ENCODE results near the gene RIN1. TPM values are rescaled to one million over a fixed set of nuclear protein-coding genes. Genes with fewer than 3 reads are reported as not detected.

The RIN1 gene
- total and polyA plus RNA-seq, 2 donors (not counting 3 experiments of a cell fraction or from before 2014, with no cell fraction given) = 4.4 to 10.2 TPM

DNA sequence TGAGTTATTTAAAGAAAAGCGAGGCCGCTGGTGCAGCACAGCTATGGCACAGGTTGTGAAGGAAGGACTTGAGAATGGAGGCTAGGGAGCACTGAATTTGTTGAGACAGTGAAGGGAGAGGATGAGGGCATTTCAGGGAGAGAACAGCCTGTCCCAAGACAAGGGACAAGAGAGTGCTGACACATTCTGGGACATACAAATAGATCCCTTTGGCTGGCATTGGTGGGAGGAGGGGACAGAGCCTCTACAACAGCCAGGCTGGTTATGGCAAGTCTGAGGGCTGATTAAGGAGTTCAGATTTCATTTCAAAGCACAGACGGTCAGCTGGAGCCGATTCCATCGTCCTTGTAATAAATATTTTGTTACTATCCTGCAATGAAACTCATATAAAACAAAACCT is 37.0 kb upstream of the RIN1 start:
- H3K4me3 ChIP-seq (replicated peaks in 1 of 3; ENCODE audit: insufficient read depth in 1 of 3, low read depth in 1 of 3, low read length in 3 of 3) = no peak overlapping the region
- BruUV-seq (replicated peaks) = no TSS peak
- POLR2A ChIA-PET = no interaction called here
- H3K27ac ChIP-seq (ENCODE audit: insufficient read depth, low read depth, low read length) = no peak overlapping the region
- no peaks in the 10 kb centered on the region for H3K79me2 ChIP-seq (ENCODE audit: control insufficient read depth, insufficient read depth, low read length)
- FAIRE-seq = peak; percentile 15
- dilution Hi-C loops (cut with MboI; ENCODE audit: extremely low pct_ligation_motif_present, low sequenced_read_pairs) = no loop called here
- H3K9me1 ChIP-seq (replicated peaks; ENCODE audit: control insufficient read depth, extremely low read depth, insufficient read depth, low read length) = no peaks in the 10 kb centered on the region
- H4K20me1 ChIP-seq (replicated peaks; ENCODE audit: control insufficient read depth, extremely low read depth, insufficient read depth, low read length) = no peaks in the 10 kb centered on the region
- CTCF ChIA-PET = interaction anchor here (5.3 kb wide), 1 partner anchor 14 kb away, joined by 65 read pairs; no protein-coding TSS in a partner anchor
- no peak overlapping the region for H2AFZ ChIP-seq (ENCODE audit: low read depth, low read length)
- peaks cover 10 to 16% of the 10 kb centered on the region in 2 experiments for H3K27me3 ChIP-seq (ENCODE audit: control insufficient read depth in 2 of 2, insufficient read depth in 2 of 2, low read length in 2 of 2)
- TF ChIP-seq, protein P1, sequence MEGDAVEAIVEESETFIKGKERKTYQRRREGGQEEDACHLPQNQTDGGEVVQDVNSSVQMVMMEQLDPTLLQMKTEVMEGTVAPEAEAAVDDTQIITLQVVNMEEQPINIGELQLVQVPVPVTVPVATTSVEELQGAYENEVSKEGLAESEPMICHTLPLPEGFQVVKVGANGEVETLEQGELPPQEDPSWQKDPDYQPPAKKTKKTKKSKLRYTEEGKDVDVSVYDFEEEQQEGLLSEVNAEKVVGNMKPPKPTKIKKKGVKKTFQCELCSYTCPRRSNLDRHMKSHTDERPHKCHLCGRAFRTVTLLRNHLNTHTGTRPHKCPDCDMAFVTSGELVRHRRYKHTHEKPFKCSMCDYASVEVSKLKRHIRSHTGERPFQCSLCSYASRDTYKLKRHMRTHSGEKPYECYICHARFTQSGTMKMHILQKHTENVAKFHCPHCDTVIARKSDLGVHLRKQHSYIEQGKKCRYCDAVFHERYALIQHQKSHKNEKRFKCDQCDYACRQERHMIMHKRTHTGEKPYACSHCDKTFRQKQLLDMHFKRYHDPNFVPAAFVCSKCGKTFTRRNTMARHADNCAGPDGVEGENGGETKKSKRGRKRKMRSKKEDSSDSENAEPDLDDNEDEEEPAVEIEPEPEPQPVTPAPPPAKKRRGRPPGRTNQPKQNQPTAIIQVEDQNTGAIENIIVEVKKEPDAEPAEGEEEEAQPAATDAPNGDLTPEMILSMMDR (IDR thresholded peaks at IDR 0.05; ENCODE audit: extremely low read depth in 1 of 2, insufficient read depth in 1 of 2, low read depth in 1 of 2, low read length in 2 of 2) = no peak
- TF ChIP-seq EZH2 (IDR thresholded peaks at IDR 0.05; ENCODE audit: borderline replicate concordance, low read depth, low read length, severe bottlenecking) = no peak
- no peak for TF ChIP-seq GATA2 (IDR thresholded peaks at IDR 0.05; ENCODE audit: insufficient read depth, insufficient read length, low read depth, low read length)
- TF ChIP-seq JUN (IDR thresholded peaks at IDR 0.05; ENCODE audit: borderline replicate concordance, insufficient read depth, insufficient read length, low read depth) = no peak
- no peak for TF ChIP-seq POLR2A (IDR thresholded peaks at IDR 0.05; ENCODE audit: low read depth, low read length)
- no peak overlapping the region for H3K4me2 ChIP-seq (ENCODE audit: insufficient read depth, low read length)
- H3K4me1 ChIP-seq (ENCODE audit: control insufficient read depth, extremely low read depth, insufficient read depth, low read length) = peaks cover 7% of the 10 kb centered on the region
- no peak overlapping the region for H3K9ac ChIP-seq (replicated peaks; ENCODE audit: extremely low read depth, insufficient read depth, low read length)
- no peaks in the 10 kb centered on the region for H3K9me3 ChIP-seq (replicated peaks; ENCODE audit: control insufficient read depth, insufficient read depth, low read length)
- intact Hi-C loops (cut with micrococcal nuclease) = no loop called here
- DNase-seq (ENCODE audit: low read depth, low spot score) = no peak
- H3K36me3 ChIP-seq (ENCODE audit: control insufficient read depth in 2 of 2, extremely low read depth in 1 of 2, insufficient read depth in 2 of 2, low read length in 2 of 2) = no peaks in the 10 kb centered on the region

Data from endothelial cell of umbilical vein (primary cell).